HL-60 (cell line): ENCODE data around the gene EID3.

ENCODE experiments used
- DNase-seq, 2 experiments: peaks; one replicate each; pipeline ENCODE4 v3.0.0-alpha.2; 2010 to 2020; ENCODE audit warnings: low read depth in 1 of 2, low spot score in 1 of 2
- H3K27ac ChIP-seq: fragments of 250-450 bp; sonication (Bioruptor Pico); replicated peaks from 2 replicates; pipeline ENCODE4 v1.5.1; 2020; ENCODE audit warnings: mild to moderate bottlenecking, moderate library complexity
- H3K27me3 ChIP-seq: fragments of 250-450 bp; sonication (Bioruptor Pico); 2 replicates; pipeline ENCODE4 v1.5.1; 2021; ENCODE audit warnings: mild to moderate bottlenecking, moderate library complexity; ENCODE audit not compliant: insufficient read depth, poor library complexity, severe bottlenecking
- H3K4me3 ChIP-seq: replicated peaks from 2 replicates; pipeline ENCODE4 v1.5.1; 2011; ENCODE audit warnings: mild to moderate bottlenecking, control low read depth, low read length; ENCODE audit not compliant: insufficient read depth
- GABPA ChIP-seq: IDR thresholded peaks from 2 replicates; pipeline ENCODE4 v1.6.1; 2012; ENCODE audit warnings: low read depth
- POLR2AphosphoS5 ChIP-seq: IDR thresholded peaks from 2 replicates; pipeline ENCODE4 v1.6.1; 2012; ENCODE audit warnings: low read depth
- SPI1 ChIP-seq: IDR thresholded peaks from 2 replicates; pipeline ENCODE4 v1.6.1; 2012; ENCODE audit warnings: low read depth, mild to moderate bottlenecking, borderline replicate concordance
- TF ChIP-seq, protein P1 (sequence below): IDR thresholded peaks from 2 replicates; pipeline ENCODE4 v1.6.1; 2012; ENCODE audit warnings: low read depth; ENCODE audit not compliant: insufficient replicate concordance
- TF ChIP-seq, protein P2 (sequence below): IDR thresholded peaks from one replicate; pipeline ENCODE4 v1.5.1; 2011; ENCODE audit warnings: low read length, control low read depth, inconsistent platforms; ENCODE audit not compliant: insufficient read depth

Gene EID3

DNA sequence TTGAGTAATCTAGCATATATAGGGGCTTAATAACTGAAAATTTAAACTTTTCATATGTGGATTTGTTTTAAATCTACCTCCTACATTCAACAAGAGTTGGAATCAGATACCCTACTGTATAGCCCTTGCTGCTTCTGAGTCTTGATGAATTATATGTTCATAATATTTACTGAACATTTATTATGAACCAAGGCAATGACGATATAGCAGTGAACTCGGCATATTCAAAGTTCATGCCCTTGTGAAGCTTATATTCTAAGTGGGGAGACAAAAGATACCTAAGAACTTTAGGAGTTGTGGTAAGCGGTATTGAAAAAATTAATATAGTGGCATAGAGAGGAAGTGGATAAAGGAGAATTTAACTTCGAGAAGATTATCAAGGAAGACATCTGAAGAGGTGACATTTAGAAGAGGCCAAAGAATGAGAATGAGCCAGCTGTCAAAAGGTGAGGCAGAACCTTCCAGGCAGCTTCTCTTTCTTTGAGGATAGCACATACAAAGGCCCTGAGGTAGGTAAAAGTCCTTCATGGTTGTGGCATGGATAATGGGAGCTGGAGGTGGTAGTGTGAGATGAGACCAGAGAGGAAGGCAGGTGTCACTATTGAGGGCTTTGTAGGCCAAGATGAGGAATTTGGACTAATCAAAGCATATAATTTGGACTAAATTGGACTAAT, 10.2 kb downstream of the EID3 start:
- H3K27ac ChIP-seq: no peak overlapping the region
- DNase-seq: no peak
- TF ChIP-seq, protein P1, sequence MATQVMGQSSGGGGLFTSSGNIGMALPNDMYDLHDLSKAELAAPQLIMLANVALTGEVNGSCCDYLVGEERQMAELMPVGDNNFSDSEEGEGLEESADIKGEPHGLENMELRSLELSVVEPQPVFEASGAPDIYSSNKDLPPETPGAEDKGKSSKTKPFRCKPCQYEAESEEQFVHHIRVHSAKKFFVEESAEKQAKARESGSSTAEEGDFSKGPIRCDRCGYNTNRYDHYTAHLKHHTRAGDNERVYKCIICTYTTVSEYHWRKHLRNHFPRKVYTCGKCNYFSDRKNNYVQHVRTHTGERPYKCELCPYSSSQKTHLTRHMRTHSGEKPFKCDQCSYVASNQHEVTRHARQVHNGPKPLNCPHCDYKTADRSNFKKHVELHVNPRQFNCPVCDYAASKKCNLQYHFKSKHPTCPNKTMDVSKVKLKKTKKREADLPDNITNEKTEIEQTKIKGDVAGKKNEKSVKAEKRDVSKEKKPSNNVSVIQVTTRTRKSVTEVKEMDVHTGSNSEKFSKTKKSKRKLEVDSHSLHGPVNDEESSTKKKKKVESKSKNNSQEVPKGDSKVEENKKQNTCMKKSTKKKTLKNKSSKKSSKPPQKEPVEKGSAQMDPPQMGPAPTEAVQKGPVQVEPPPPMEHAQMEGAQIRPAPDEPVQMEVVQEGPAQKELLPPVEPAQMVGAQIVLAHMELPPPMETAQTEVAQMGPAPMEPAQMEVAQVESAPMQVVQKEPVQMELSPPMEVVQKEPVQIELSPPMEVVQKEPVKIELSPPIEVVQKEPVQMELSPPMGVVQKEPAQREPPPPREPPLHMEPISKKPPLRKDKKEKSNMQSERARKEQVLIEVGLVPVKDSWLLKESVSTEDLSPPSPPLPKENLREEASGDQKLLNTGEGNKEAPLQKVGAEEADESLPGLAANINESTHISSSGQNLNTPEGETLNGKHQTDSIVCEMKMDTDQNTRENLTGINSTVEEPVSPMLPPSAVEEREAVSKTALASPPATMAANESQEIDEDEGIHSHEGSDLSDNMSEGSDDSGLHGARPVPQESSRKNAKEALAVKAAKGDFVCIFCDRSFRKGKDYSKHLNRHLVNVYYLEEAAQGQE: no peak
- TF ChIP-seq POLR2AphosphoS5 (no peak), GABPA (no peak), SPI1 (no peak)
- TF ChIP-seq, protein P2, sequence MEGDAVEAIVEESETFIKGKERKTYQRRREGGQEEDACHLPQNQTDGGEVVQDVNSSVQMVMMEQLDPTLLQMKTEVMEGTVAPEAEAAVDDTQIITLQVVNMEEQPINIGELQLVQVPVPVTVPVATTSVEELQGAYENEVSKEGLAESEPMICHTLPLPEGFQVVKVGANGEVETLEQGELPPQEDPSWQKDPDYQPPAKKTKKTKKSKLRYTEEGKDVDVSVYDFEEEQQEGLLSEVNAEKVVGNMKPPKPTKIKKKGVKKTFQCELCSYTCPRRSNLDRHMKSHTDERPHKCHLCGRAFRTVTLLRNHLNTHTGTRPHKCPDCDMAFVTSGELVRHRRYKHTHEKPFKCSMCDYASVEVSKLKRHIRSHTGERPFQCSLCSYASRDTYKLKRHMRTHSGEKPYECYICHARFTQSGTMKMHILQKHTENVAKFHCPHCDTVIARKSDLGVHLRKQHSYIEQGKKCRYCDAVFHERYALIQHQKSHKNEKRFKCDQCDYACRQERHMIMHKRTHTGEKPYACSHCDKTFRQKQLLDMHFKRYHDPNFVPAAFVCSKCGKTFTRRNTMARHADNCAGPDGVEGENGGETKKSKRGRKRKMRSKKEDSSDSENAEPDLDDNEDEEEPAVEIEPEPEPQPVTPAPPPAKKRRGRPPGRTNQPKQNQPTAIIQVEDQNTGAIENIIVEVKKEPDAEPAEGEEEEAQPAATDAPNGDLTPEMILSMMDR: no peak
- H3K27me3 ChIP-seq: no peaks in the 10 kb centered on the region
- H3K4me3 ChIP-seq: no peak overlapping the region

DNA sequence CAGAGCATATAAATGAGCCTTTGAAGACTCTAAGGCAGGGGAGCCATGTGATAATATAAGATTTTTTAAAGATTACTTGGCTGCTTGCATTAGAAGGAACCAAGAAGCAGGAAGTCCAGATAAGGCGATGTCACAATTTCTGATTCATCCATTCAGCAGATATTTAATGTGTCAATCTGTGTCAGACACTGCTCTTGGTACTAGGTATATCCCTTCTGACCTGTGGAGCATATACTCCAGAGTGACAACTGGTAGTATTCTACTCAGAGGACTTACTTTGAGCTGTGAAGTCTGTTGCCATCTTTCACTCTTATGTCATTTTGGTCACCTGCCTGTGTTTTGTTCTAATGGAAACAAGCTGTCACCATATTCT, 10.7 kb downstream of the EID3 start:
- TF ChIP-seq, protein P1: no peak
- TF ChIP-seq SPI1: no peak
- TF ChIP-seq GABPA: no peak
- TF ChIP-seq, protein P2: no peak
- TF ChIP-seq POLR2AphosphoS5: no peak
- Histone ChIP-seq H3K4me3 (no peak overlapping the region), H3K27ac (no peak overlapping the region), H3K27me3 (no peaks in the 10 kb centered on the region)
- no peak for DNase-seq

DNA sequence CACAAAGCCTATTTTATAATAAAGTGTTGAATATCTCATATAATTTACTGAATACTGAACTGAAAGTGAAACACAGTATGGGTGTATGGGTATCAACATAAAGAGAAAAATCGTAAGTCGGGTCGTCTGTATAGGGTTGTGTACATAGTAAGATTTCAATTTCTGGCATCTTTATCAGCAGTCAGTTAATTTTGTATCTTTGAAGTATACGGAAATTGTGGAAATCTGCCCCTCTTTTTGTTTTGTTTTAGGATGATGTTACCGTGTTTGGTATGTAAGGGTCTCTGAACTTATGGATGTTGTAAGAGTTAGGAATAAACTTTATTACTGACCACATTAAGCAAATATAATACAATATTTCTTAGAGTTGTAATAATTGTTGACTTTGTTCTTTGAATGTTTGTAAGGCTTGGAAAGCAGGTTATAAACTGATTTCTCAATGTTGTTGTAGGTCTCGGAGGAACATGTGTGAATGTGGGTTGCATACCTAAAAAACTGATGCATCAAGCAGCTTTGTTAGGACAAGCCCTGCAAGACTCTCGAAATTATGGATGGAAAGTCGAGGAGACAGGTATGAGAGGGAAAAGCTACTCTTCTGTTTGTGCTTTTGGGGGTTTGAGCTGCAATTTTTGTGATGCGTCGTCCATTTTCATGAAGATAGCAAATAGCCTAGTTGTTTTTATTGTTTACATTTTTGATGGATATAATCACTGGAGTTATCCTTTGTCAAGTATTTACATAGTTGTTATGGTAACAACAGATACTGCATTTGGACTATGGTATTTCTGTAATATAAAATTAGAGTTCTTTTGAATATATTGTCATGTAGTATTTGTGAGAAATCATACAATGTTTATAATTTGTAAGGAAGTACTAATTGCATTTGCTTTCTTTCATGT, 12.0 kb downstream of the EID3 start:
- Histone ChIP-seq H3K27ac (no peak overlapping the region), H3K27me3 (no peaks in the 10 kb centered on the region), H3K4me3 (no peak overlapping the region)
- TF ChIP-seq SPI1: no peak
- TF ChIP-seq, protein P2: no peak
- TF ChIP-seq POLR2AphosphoS5: no peak
- no peak for TF ChIP-seq GABPA
- TF ChIP-seq, protein P1: no peak
- DNase-seq: no peak
